Keratinocyte (primary cell): ENCODE results near the gene SAE1.

Experiments
- EZH2 ChIP-seq: IDR thresholded peaks from one replicate; pipeline ENCODE4 v1.6.1; 2012; ENCODE audit warnings: inconsistent platforms, mild to moderate bottlenecking, low read length, moderate library complexity
- TF ChIP-seq, protein P1 (sequence below), 3 experiments: IDR thresholded peaks in 1 of 3; conservative IDR thresholded peaks in 1 of 3; optimal IDR thresholded peaks in 1 of 3; 2 replicates in 2 of 3; 3 replicates in 1 of 3; pipeline versions ENCODE3 to v1.5.1; 2011; ENCODE audit warnings: low read length in 3 of 3, mild to moderate bottlenecking in 3 of 3, moderate library complexity in 2 of 3, control low read depth in 1 of 3, inconsistent platforms in 1 of 3; ENCODE audit not compliant: insufficient read depth in 2 of 3; ENCODE audit errors: extremely low read depth in 1 of 3

DNA sequence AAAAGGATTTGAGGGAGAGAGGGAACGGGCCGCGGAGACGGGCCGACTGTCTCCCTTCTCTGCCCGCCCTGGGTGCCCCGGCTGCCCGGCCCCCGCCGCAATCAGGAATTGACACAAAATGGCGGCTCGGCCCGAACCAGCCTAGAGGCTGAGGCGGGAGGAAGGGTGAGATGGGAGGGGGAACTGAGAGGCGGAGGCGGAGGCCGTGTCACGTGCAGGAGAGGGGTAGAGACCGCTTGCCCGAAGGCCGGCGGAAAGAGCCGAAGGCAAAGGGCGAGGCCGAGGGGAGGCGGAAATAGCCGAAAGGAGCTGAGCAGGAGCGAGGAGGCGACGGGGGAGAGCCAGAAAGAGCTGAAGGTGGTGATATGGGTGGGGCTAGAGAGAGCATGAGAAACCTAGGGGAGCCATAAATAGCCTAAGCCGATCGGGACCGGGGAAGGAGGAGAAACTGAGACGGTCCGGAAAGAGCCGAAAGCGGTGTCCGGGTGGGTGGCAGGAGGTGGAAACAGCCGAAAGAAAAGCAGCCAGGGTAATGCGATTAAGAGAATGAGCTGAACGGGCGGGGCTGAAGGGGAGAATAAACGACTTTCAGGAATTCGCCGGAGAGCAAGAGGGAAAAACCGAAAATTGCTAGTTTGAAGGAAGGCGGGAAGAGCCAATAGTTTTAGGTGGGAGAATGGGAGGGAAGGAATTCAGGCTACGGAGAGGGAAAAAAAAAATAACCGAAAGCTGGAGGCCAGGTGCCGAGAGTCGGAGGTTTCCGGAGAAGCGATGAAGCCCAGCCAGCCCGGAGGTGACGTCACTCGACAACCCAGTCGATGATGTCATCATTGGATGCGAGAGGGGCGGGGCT is 17.4 kb upstream of the SAE1 start, which contains the start of gene ZC3H4:
- TF ChIP-seq, protein P1, sequence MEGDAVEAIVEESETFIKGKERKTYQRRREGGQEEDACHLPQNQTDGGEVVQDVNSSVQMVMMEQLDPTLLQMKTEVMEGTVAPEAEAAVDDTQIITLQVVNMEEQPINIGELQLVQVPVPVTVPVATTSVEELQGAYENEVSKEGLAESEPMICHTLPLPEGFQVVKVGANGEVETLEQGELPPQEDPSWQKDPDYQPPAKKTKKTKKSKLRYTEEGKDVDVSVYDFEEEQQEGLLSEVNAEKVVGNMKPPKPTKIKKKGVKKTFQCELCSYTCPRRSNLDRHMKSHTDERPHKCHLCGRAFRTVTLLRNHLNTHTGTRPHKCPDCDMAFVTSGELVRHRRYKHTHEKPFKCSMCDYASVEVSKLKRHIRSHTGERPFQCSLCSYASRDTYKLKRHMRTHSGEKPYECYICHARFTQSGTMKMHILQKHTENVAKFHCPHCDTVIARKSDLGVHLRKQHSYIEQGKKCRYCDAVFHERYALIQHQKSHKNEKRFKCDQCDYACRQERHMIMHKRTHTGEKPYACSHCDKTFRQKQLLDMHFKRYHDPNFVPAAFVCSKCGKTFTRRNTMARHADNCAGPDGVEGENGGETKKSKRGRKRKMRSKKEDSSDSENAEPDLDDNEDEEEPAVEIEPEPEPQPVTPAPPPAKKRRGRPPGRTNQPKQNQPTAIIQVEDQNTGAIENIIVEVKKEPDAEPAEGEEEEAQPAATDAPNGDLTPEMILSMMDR (optimal IDR thresholded peaks at IDR 0.05 in 1 of 3, IDR thresholded peaks at IDR 0.05 in 1 of 3, conservative IDR thresholded peaks at IDR 0.05 in 1 of 3; ENCODE audit: extremely low read depth in 1 of 3, insufficient read depth in 2 of 3, low read length in 3 of 3), result no peak
- TF ChIP-seq EZH2, result no peak
